ENCODE data around the gene BHLHE41. TPM values are rescaled to one million over a fixed set of nuclear protein-coding genes. Genes with fewer than 3 reads are reported as not detected.

Gene BHLHE41
- total and polyA plus RNA-seq, 2 of the 4 experiments (the other 2 are of a cell fraction): 0.72 to 3.8 TPM

GRCh38 chr12:26101763-26102162, 23.1 kb downstream of the BHLHE41 start:
- no peak overlapping the region for H2BK120ac ChIP-seq (ENCODE audit: low read depth, low read length)
- in situ Hi-C loops (cut with MboI; ENCODE audit: low sequenced_read_pairs) (no loop called here), dilution Hi-C loops (cut with HindIII; ENCODE audit: low sequenced_read_pairs, unreplicated experiment) (no loop called here), intact Hi-C loops (cut with micrococcal nuclease) (no loop called here)
- no peak overlapping the region for H2BK20ac ChIP-seq (ENCODE audit: low read depth, low read length)
- H3K18ac ChIP-seq (ENCODE audit: low read depth, low read length): no peak overlapping the region
- no peak for ATAC-seq (ENCODE audit: low read depth)
- no peaks in the 10 kb centered on the region for H4K20me1 ChIP-seq (ENCODE audit: insufficient read depth, low read length)
- no peak overlapping the region for H3K27ac ChIP-seq (ENCODE audit: insufficient read depth, low read length)
- no peak overlapping the region for H2AK5ac ChIP-seq (ENCODE audit: low read depth, low read length)
- ChIA-PET POLR2A (ENCODE audit: unreplicated experiment) (interaction anchor here (0.8 kb wide), 1 partner anchor 10 kb away, joined by 3 read pairs; no protein-coding TSS in a partner anchor), CTCF (interaction anchor here (1.2 kb wide), 1 partner anchor 10 kb away, joined by 4 read pairs; no protein-coding TSS in a partner anchor)
- no peak for DNase-seq
- H3K4me2 ChIP-seq (ENCODE audit: low read depth, low read length): no peak overlapping the region
- H3K9me3 ChIP-seq (ENCODE audit: control insufficient read depth, insufficient read depth, low read length): no peaks in the 10 kb centered on the region
- H4K5ac ChIP-seq (ENCODE audit: low read depth, low read length): no peak overlapping the region
- no peak overlapping the region for H2BK5ac ChIP-seq (ENCODE audit: low read depth, low read length, poor library complexity, severe bottlenecking)
- no CpG with 5 or more reads among the region's 4 CpGs for WGBS, 2 experiments (ENCODE audit: extremely low coverage in 2 of 2, insufficient read length in 1 of 2)
- no peak overlapping the region for H3K9ac ChIP-seq (ENCODE audit: low read depth, low read length)
- H3K4ac ChIP-seq (ENCODE audit: low read depth, low read length): no peak overlapping the region
- no peaks in the 10 kb centered on the region for H3K4me1 ChIP-seq (ENCODE audit: control insufficient read depth, insufficient read depth, low read length)
- no peak overlapping the region for H3K4me3 ChIP-seq (ENCODE audit: insufficient read depth, low read depth, low read length)
- H2BK15ac ChIP-seq (ENCODE audit: low read depth, low read length): no peak overlapping the region
- no peaks in the 10 kb centered on the region for H3K27me3 ChIP-seq (ENCODE audit: control insufficient read depth, insufficient read depth, low read length)
- no peaks in the 10 kb centered on the region for H3K79me1 ChIP-seq (ENCODE audit: low read depth in 1 of 2, low read length in 2 of 2)
- H2AFZ ChIP-seq (replicated peaks; ENCODE audit: low read length, poor library complexity): no peak overlapping the region
- H3K9me1 ChIP-seq (ENCODE audit: insufficient read depth, low read length): no peaks in the 10 kb centered on the region
- H3K23ac ChIP-seq (ENCODE audit: low read depth, low read length): no peak overlapping the region
- no peaks in the 10 kb centered on the region; the same call in 1 of the 2 replicates for H3K36me3 ChIP-seq (ENCODE audit: control insufficient read depth, insufficient read depth, low read length)
- no peak overlapping the region for H4K91ac ChIP-seq (ENCODE audit: insufficient read depth, low read depth, low read length)
- H4K8ac ChIP-seq (ENCODE audit: low read depth in 2 of 2, low read length in 2 of 2): no peak overlapping the region
- TF ChIP-seq MAZ (IDR thresholded peaks at IDR 0.05; ENCODE audit: borderline replicate concordance, low read depth, low read length) (no peak), ELK1 (IDR thresholded peaks at IDR 0.05; ENCODE audit: borderline replicate concordance, low read depth, low read length) (no peak), USF2 (IDR thresholded peaks at IDR 0.05; ENCODE audit: low read depth, low read length) (no peak), CTCF (conservative IDR thresholded peaks at IDR 0.05; ENCODE audit: low read depth, low read length) (no peak), RCOR1 (IDR thresholded peaks at IDR 0.05; ENCODE audit: insufficient replicate concordance, low read length) (no peak), SMC3 (IDR thresholded peaks at IDR 0.05; ENCODE audit: low read depth, low read length) (no peak), MXI1 (IDR thresholded peaks at IDR 0.05; ENCODE audit: borderline replicate concordance, low read depth, low read length) (no peak), CEBPB (IDR thresholded peaks at IDR 0.05; ENCODE audit: low read depth, low read length) (no peak), POLR2A (IDR thresholded peaks at IDR 0.05; ENCODE audit: low read depth, low read length) (no peak), NFE2L2 (IDR thresholded peaks at IDR 0.05; ENCODE audit: low read depth, low read length) (no peak), FOS (IDR thresholded peaks at IDR 0.05; ENCODE audit: low read depth, low read length) (no peak), RAD21 (IDR thresholded peaks at IDR 0.05; ENCODE audit: low read length) (no peak), RFX5 (IDR thresholded peaks at IDR 0.05; ENCODE audit: low read depth, low read length) (no peak), BHLHE40 (IDR thresholded peaks at IDR 0.05; ENCODE audit: low read depth, low read length) (no peak), CHD1 (IDR thresholded peaks at IDR 0.05; ENCODE audit: low read depth, low read length) (no peak)
- no peak overlapping the region for H3K14ac ChIP-seq (replicated peaks; ENCODE audit: low read depth, low read length)
- BruUV-seq (replicated peaks): no TSS peak
- no peak overlapping the region for H2AK9ac ChIP-seq (replicated peaks; ENCODE audit: low read depth, low read length, poor library complexity)
- H3K56ac ChIP-seq (ENCODE audit: extremely low read depth, insufficient read depth, low read length): no peak overlapping the region
